Uterus (tissue), 2 donors: Measurements from ENCODE around the gene ACACB.

Experiments used
- POLR2A ChIP-seq, 2 donors: fragments of 450-650 bp; IDR thresholded peaks; one replicate each; pipeline ENCODE4 v1.6.1; 2016; ENCODE audit warnings: antibody characterized with exemption in 2 of 2, mild to moderate bottlenecking in 1 of 2, moderate library complexity in 1 of 2
- TF ChIP-seq, protein P1 (sequence below), 4 experiments: fragments of 200-600 bp in 2 of 4; fragments of 450-650 bp in 2 of 4; sonication (generic) in 2 of 4; IDR thresholded peaks; one replicate each; pipeline ENCODE4 v1.5.1; 2016 to 2019; ENCODE audit warnings: antibody characterized with exemption in 4 of 4, mild to moderate bottlenecking in 2 of 4, moderate library complexity in 1 of 4

DNA sequence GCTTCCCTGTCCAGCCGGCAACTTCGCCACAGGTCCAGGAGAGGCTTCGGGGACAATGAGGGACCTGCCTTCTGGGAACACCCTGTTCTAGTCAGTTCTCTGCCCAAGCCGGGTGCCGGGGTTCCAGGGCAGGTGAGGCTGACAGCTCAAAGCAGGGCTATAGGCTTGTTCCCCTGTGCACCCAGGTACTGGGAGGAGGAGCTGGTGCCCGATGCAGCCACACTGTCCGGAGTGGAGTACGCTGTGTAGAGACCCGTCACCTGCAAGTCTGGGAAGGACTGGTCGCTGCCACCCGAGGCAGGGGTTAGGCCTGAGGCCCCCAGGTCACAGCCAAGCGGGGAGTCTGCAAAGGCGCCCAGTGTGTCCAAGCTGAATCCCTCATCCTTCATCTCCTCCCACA is 163.1 kb downstream of the ACACB start:
- TF ChIP-seq, protein P1, sequence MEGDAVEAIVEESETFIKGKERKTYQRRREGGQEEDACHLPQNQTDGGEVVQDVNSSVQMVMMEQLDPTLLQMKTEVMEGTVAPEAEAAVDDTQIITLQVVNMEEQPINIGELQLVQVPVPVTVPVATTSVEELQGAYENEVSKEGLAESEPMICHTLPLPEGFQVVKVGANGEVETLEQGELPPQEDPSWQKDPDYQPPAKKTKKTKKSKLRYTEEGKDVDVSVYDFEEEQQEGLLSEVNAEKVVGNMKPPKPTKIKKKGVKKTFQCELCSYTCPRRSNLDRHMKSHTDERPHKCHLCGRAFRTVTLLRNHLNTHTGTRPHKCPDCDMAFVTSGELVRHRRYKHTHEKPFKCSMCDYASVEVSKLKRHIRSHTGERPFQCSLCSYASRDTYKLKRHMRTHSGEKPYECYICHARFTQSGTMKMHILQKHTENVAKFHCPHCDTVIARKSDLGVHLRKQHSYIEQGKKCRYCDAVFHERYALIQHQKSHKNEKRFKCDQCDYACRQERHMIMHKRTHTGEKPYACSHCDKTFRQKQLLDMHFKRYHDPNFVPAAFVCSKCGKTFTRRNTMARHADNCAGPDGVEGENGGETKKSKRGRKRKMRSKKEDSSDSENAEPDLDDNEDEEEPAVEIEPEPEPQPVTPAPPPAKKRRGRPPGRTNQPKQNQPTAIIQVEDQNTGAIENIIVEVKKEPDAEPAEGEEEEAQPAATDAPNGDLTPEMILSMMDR (IDR thresholded peaks at IDR 0.05): no peak
- TF ChIP-seq POLR2A (IDR thresholded peaks at IDR 0.05): no peak
